IMR-90 (cell line): ENCODE data around the gene ATP5PD. TPM values are rescaled to one million over a fixed set of nuclear protein-coding genes. Genes with fewer than 3 reads are reported as not detected.

ENCODE experiments used
- ATAC-seq: fragments of 200-7000 bp; cut with Tn5 transposase; 2 replicates; pipeline ENCODE4 v1.9.1; 2020; ENCODE audit warnings: low read depth, mild to moderate bottlenecking, moderate library complexity
- BruUV-seq: library from RNA; stranded (reverse); fragments of 400-500 nt; replicated peaks from 2 replicates; lab custom pipeline; 2021; lab: Mats Ljungman, UMichigan
- CTCF ChIA-PET: fragments of 300-600 bp; formaldehyde crosslinking; extraction: SDS; loops from one replicate; lab custom pipeline; 2021; ENCODE audit warnings: antibody characterized with exemption; lab: Yijun Ruan, JAX
- POLR2A ChIA-PET: fragments of 300-600 bp; sonication (Branson Sonifier 250); formaldehyde crosslinking; loops from one replicate; lab custom pipeline; 2022; ENCODE audit warnings: antibody characterized with exemption; ENCODE audit not compliant: unreplicated experiment; lab: Charles Lee
- DNase-seq: peaks from one replicate; pipeline ENCODE4 v3.0.0; 2013
- H2AFZ ChIP-seq: replicated peaks from 2 replicates; pipeline ENCODE3; 2013; ENCODE audit warnings: low read length, mild to moderate bottlenecking; ENCODE audit not compliant: poor library complexity
- H2AK5ac ChIP-seq: 2 replicates; pipeline ENCODE4 v1.6.1; 2013; ENCODE audit warnings: low read depth, low read length, inconsistent platforms
- H2AK9ac ChIP-seq: replicated peaks from 2 replicates; pipeline ENCODE3; 2013; ENCODE audit warnings: mild to moderate bottlenecking, low read depth, low read length, moderate library complexity; ENCODE audit not compliant: poor library complexity
- H2BK120ac ChIP-seq: 2 replicates; pipeline ENCODE4 v1.6.1; 2013; ENCODE audit warnings: low read depth, low read length, inconsistent platforms
- H2BK15ac ChIP-seq: 3 replicates; pipeline ENCODE4 v1.6.1; 2013; ENCODE audit warnings: low read depth, low read length, inconsistent platforms
- H2BK20ac ChIP-seq: 2 replicates; pipeline ENCODE4 v1.6.1; 2013; ENCODE audit warnings: low read depth, mild to moderate bottlenecking, inconsistent platforms, low read length, moderate library complexity
- H2BK5ac ChIP-seq: 2 replicates; pipeline ENCODE4 v1.6.1; 2013; ENCODE audit warnings: mild to moderate bottlenecking, low read depth, low read length, inconsistent platforms; ENCODE audit not compliant: poor library complexity, severe bottlenecking
- H3K14ac ChIP-seq: replicated peaks from 2 replicates; pipeline ENCODE4 v1.6.1; 2013; ENCODE audit warnings: low read depth, low read length, inconsistent platforms
- H3K18ac ChIP-seq: 2 replicates; pipeline ENCODE4 v1.6.1; 2013; ENCODE audit warnings: low read depth, low read length, control low read depth
- H3K23ac ChIP-seq: 2 replicates; pipeline ENCODE4 v1.6.1; 2013; ENCODE audit warnings: low read depth, low read length, inconsistent platforms
- H3K27ac ChIP-seq: 2 replicates; pipeline ENCODE4 v1.5.1; 2013; ENCODE audit warnings: mild to moderate bottlenecking, control low read depth, low read length; ENCODE audit not compliant: insufficient read depth
- H3K27me3 ChIP-seq: 2 replicates; pipeline ENCODE4 v1.6.1; 2013; ENCODE audit warnings: low read length; ENCODE audit not compliant: control insufficient read depth, insufficient read depth
- H3K36me3 ChIP-seq: 2 replicates; pipeline ENCODE4 v1.6.1; 2013; ENCODE audit warnings: low read length, mixed read lengths; ENCODE audit not compliant: control insufficient read depth, insufficient read depth
- H3K4ac ChIP-seq: 2 replicates; pipeline ENCODE4 v1.6.1; 2013; ENCODE audit warnings: low read depth, low read length, inconsistent platforms
- H3K4me1 ChIP-seq: 2 replicates; pipeline ENCODE4 v1.6.1; 2013; ENCODE audit warnings: low read length, mixed read lengths; ENCODE audit not compliant: control insufficient read depth, insufficient read depth
- H3K4me2 ChIP-seq: 2 replicates; pipeline ENCODE4 v1.6.1; 2013; ENCODE audit warnings: low read depth, mild to moderate bottlenecking, control low read depth, low read length, moderate library complexity
- H3K4me3 ChIP-seq: 2 replicates; pipeline ENCODE4 v1.5.1; 2013; ENCODE audit warnings: low read depth, mild to moderate bottlenecking, control low read depth, low read length, moderate library complexity; ENCODE audit not compliant: insufficient read depth
- H3K56ac ChIP-seq: 2 replicates; pipeline ENCODE4 v1.6.1; 2013; ENCODE audit warnings: low read length, inconsistent platforms; ENCODE audit not compliant: insufficient read depth; ENCODE audit errors: extremely low read depth
- H3K79me1 ChIP-seq, 2 experiments: 2 replicates each; pipeline ENCODE4 v1.6.1; 2013; ENCODE audit warnings: low read length in 2 of 2, inconsistent platforms in 1 of 2, low read depth in 1 of 2
- H3K9ac ChIP-seq: 2 replicates; pipeline ENCODE4 v1.6.1; 2013; ENCODE audit warnings: low read depth, low read length, control low read depth
- H3K9me1 ChIP-seq: 2 replicates; pipeline ENCODE4 v1.6.1; 2013; ENCODE audit warnings: low read length, inconsistent platforms; ENCODE audit not compliant: insufficient read depth
- H3K9me3 ChIP-seq: 2 replicates; pipeline ENCODE4 v1.6.1; 2013; ENCODE audit warnings: low read length; ENCODE audit not compliant: control insufficient read depth, insufficient read depth
- H4K20me1 ChIP-seq: 2 replicates; pipeline ENCODE4 v1.6.1; 2013; ENCODE audit warnings: low read length, inconsistent platforms; ENCODE audit not compliant: insufficient read depth
- H4K5ac ChIP-seq: 2 replicates; pipeline ENCODE4 v1.6.1; 2013; ENCODE audit warnings: mild to moderate bottlenecking, low read depth, low read length, control low read depth
- H4K8ac ChIP-seq, 2 experiments: 2 replicates each; pipeline ENCODE4 v1.6.1; 2013; ENCODE audit warnings: low read depth in 2 of 2, low read length in 2 of 2, control low read depth in 1 of 2, inconsistent platforms in 1 of 2
- H4K91ac ChIP-seq: 2 replicates; pipeline ENCODE4 v1.6.1; 2013; ENCODE audit warnings: low read depth, low read length, inconsistent platforms; ENCODE audit not compliant: insufficient read depth
- BHLHE40 ChIP-seq: fragments of 150-350 bp; IDR thresholded peaks from 2 replicates; pipeline ENCODE4 v1.6.1; 2016; ENCODE audit warnings: mild to moderate bottlenecking, low read depth, low read length
- CEBPB ChIP-seq: IDR thresholded peaks from 2 replicates; pipeline ENCODE4 v1.6.1; 2012; ENCODE audit warnings: low read depth, low read length, improper control_type of control experiment
- CHD1 ChIP-seq: IDR thresholded peaks from 2 replicates; pipeline ENCODE4 v1.6.1; 2012; ENCODE audit warnings: low read depth, low read length, improper control_type of control experiment
- CTCF ChIP-seq: conservative IDR thresholded peaks from 2 replicates; pipeline ENCODE4 v1.5.1; 2012; ENCODE audit warnings: mild to moderate bottlenecking, low read depth, low read length, improper control_type of control experiment
- ELK1 ChIP-seq: fragments of 150-350 bp; IDR thresholded peaks from 2 replicates; pipeline ENCODE4 v1.6.1; 2016; ENCODE audit warnings: low read depth, mild to moderate bottlenecking, low read length, moderate library complexity, borderline replicate concordance
- FOS ChIP-seq: fragments of 150-350 bp; IDR thresholded peaks from 2 replicates; pipeline ENCODE4 v1.6.1; 2016; ENCODE audit warnings: low read depth, low read length
- MAFK ChIP-seq: IDR thresholded peaks from 2 replicates; pipeline ENCODE4 v1.6.1; 2012; ENCODE audit warnings: low read depth, low read length, improper control_type of control experiment
- MAZ ChIP-seq: IDR thresholded peaks from 2 replicates; pipeline ENCODE4 v1.6.1; 2012; ENCODE audit warnings: low read depth, mild to moderate bottlenecking, low read length, improper control_type of control experiment, moderate library complexity, borderline replicate concordance
- RAD21 ChIP-seq: IDR thresholded peaks from 2 replicates; pipeline ENCODE4 v1.6.1; 2012; ENCODE audit warnings: low read length, improper control_type of control experiment
- RFX5 ChIP-seq: IDR thresholded peaks from 2 replicates; pipeline ENCODE4 v1.8.0; 2012; ENCODE audit warnings: low read depth, mild to moderate bottlenecking, low read length, moderate library complexity
- SMC3 ChIP-seq: fragments of 150-350 bp; IDR thresholded peaks from 2 replicates; pipeline ENCODE4 v1.6.1; 2016; ENCODE audit warnings: low read depth, mild to moderate bottlenecking, antibody characterized with exemption, low read length, moderate library complexity
- USF2 ChIP-seq: fragments of 150-350 bp; IDR thresholded peaks from 2 replicates; pipeline ENCODE4 v1.6.1; 2017; ENCODE audit warnings: mild to moderate bottlenecking, antibody characterized with exemption, low read length, low read depth
- WGBS, 2 experiments: methylation state at CpG; one replicate each; pipeline versions ENCODE4 v1.1.5 to v1.1.7; 2013; ENCODE audit warnings: missing lambda C conversion rate in 2 of 2; ENCODE audit not compliant: insufficient read length in 1 of 2; ENCODE audit errors: extremely low coverage in 2 of 2; 5-methylcytosine and 5-hydroxymethylcytosine counted together
- dilution Hi-C: fragments of 300-500 bp; cut with HindIII; formaldehyde crosslinking; loops from one replicate; pipeline ENCODE4 v1.14.3; 2018; ENCODE audit warnings: low sequenced_read_pairs; ENCODE audit not compliant: unreplicated experiment
- in situ Hi-C: fragments of 300-500 bp; cut with MboI; formaldehyde crosslinking; loops from 3 replicates; pipeline ENCODE4 v1.14.3; 2019; ENCODE audit warnings: low sequenced_read_pairs, inconsistent platforms, mixed read lengths
- intact Hi-C: fragments of 100-400 bp; cut with micrococcal nuclease; formaldehyde crosslinking; loops from 2 replicates; pipeline ENCODE4 v1.10.0; 2022
- polyA plus RNA-seq, 3 experiments: library from polyadenylated mRNA; depleted of rRNA; stranded (reverse); fragments of >200 nt; gene quantifications; 2 replicates each; pipeline ENCODE4 v1.2.3, GENCODE V29; 2012; ENCODE audit warnings: low replicate concordance in 1 of 3
- total RNA-seq: library from RNA; depleted of rRNA; stranded (reverse); fragments of >200 nt; gene quantifications from 2 replicates; pipeline ENCODE4 v1.2.3, GENCODE V29; 2012

The ATP5PD gene
- total and polyA plus RNA-seq, 2 of the 4 experiments (the other 2 are of a cell fraction), result 373 to 425 TPM

- no peak for TF ChIP-seq SMC3
- no peak for TF ChIP-seq MAZ
- no peak for TF ChIP-seq FOS
- no peak for TF ChIP-seq CTCF
- no peak for TF ChIP-seq MAFK
- TF ChIP-seq USF2, result no peak
- no peak for TF ChIP-seq RAD21
- no peak for TF ChIP-seq CEBPB
- no peak for TF ChIP-seq CHD1
- no peak for TF ChIP-seq ELK1
- no peak for TF ChIP-seq BHLHE40
- TF ChIP-seq RFX5, result no peak
- in situ Hi-C loops, result no loop called here
- no peak overlapping the region for H2BK5ac ChIP-seq
- H3K4me1 ChIP-seq, result peaks cover 21% of the 10 kb centered on the region
- H3K56ac ChIP-seq, result no peak overlapping the region
- no peak overlapping the region for H3K14ac ChIP-seq
- no peak overlapping the region for H3K4me3 ChIP-seq
- no peak overlapping the region for H3K9ac ChIP-seq
- H3K9me3 ChIP-seq, result no peaks in the 10 kb centered on the region
- peaks cover 16% of the 10 kb centered on the region for H3K9me1 ChIP-seq
- no peaks in the 10 kb centered on the region for H4K20me1 ChIP-seq
- intact Hi-C loops, result no loop called here
- no peak overlapping the region for H3K18ac ChIP-seq
- no peak overlapping the region for H2BK15ac ChIP-seq
- no peaks in the 10 kb centered on the region for H3K36me3 ChIP-seq
- no peak overlapping the region for H3K4ac ChIP-seq
- no peak overlapping the region for H3K27ac ChIP-seq
- WGBS, 2 experiments, result 42% methylated on average over 16 of the region's 30 CpGs; no CpG with 5 or more reads in 1 of the 2 experiments
- ChIA-PET POLR2A (no interaction called here), CTCF (no interaction called here)
- H3K79me1 ChIP-seq, result no peaks in the 10 kb centered on the region
- peak overlapping the region; percentile 33 for H2AK9ac ChIP-seq
- H2BK20ac ChIP-seq, result no peak overlapping the region
- no peak overlapping the region; the same call in 1 of the 2 replicates for H2AK5ac ChIP-seq
- H4K91ac ChIP-seq, result no peak overlapping the region
- no peak overlapping the region for H2BK120ac ChIP-seq
- BruUV-seq, result no TSS peak
- DNase-seq, result no peak
- dilution Hi-C loops, result no loop called here
- no peak for ATAC-seq
- peak overlapping the region; percentile 67; the same call in 1 of the 2 replicates for H4K5ac ChIP-seq
- H4K8ac ChIP-seq, result peak overlapping the region in 1 of 2 experiments; percentile 71; a peak in 2 of 4 replicates
- no peak overlapping the region for H3K4me2 ChIP-seq
- peak overlapping the region; percentile 82 for H2AFZ ChIP-seq
- no peaks in the 10 kb centered on the region for H3K27me3 ChIP-seq
- H3K23ac ChIP-seq, result no peak overlapping the region
These were observed 30.3 kb upstream of the ATP5PD start for GRCh38 chr17:75077072-75077495.
